Measurements from ENCODE around the gene SAPCD2. TPM values are rescaled to one million over a fixed set of nuclear protein-coding genes. Genes with fewer than 3 reads are reported as not detected.

Gene SAPCD2
- total RNA-seq, 6 experiments from 2014 or later = 0.05 to 0.43 (median 0.22) TPM; not detected in 1

GRCh38 chr9:137062384-137062783 lies 8.0 kb downstream of the SAPCD2 start:
- WGBS (ENCODE audit: insufficient coverage, low coverage, low lambda C conversion rate, missing lambda C conversion rate) = 73% methylated on average over 8 of the region's 15 CpGs
- intact Hi-C loops (cut with DNase I) = no loop called here
- ATAC-seq (no peak), DNase-seq (no peak)
- H3K36me3 ChIP-seq = no peaks in the 10 kb centered on the region
- H3K4me3 ChIP-seq = no peak overlapping the region
- H3K27me3 ChIP-seq = no peaks in the 10 kb centered on the region
- H3K9me3 ChIP-seq = no peaks in the 10 kb centered on the region
- no peak overlapping the region for H3K27ac ChIP-seq
- TF ChIP-seq CTCF (IDR thresholded peaks at IDR 0.05) (no peak), POLR2A (IDR thresholded peaks at IDR 0.05) (no peak)
- no peaks in the 10 kb centered on the region for H3K4me1 ChIP-seq

- ATAC-seq (no peak), DNase-seq (no peak)
- no peaks in the 10 kb centered on the region for H3K27me3 ChIP-seq
- H3K36me3 ChIP-seq = no peaks in the 10 kb centered on the region
- TF ChIP-seq CTCF (IDR thresholded peaks at IDR 0.05) (no peak), POLR2A (IDR thresholded peaks at IDR 0.05) (no peak)
- no peak overlapping the region for H3K4me3 ChIP-seq
- H3K4me1 ChIP-seq = peaks cover 2 to 21% (median 11%) of the 10 kb centered on the region in 4 donors
- WGBS (ENCODE audit: insufficient coverage, low coverage, low lambda C conversion rate, missing lambda C conversion rate) = 59% methylated on average over 3 of the region's 9 CpGs
- no peaks in the 10 kb centered on the region for H3K9me3 ChIP-seq
- intact Hi-C loops (cut with DNase I) = no loop called here
- no peak overlapping the region for H3K27ac ChIP-seq
These were observed 11.7 kb downstream of the SAPCD2 start for GRCh38 chr9:137058521-137059234.

GRCh38 chr9:137057545-137057944 lies 12.8 kb downstream of the SAPCD2 start:
- Histone ChIP-seq H3K9me3 (no peaks in the 10 kb centered on the region), H3K36me3 (no peaks in the 10 kb centered on the region), H3K27me3 (no peaks in the 10 kb centered on the region), H3K4me1 (peaks cover 2 to 27% (median 11%) of the 10 kb centered on the region in 4 donors), H3K4me3 (no peak overlapping the region), H3K27ac (no peak overlapping the region)
- 77% methylated on average over 14 of the region's 16 CpGs for WGBS (ENCODE audit: insufficient coverage, low coverage, low lambda C conversion rate, missing lambda C conversion rate)
- TF ChIP-seq POLR2A (IDR thresholded peaks at IDR 0.05) (no peak), CTCF (IDR thresholded peaks at IDR 0.05) (no peak)
- ATAC-seq (no peak), DNase-seq (no peak)
- intact Hi-C loops (cut with DNase I) = no loop called here

- Histone ChIP-seq H3K27ac (no peak overlapping the region), H3K4me1 (peaks cover 2 to 27% (median 11%) of the 10 kb centered on the region in 4 donors), H3K27me3 (no peaks in the 10 kb centered on the region), H3K4me3 (no peak overlapping the region), H3K36me3 (no peaks in the 10 kb centered on the region), H3K9me3 (no peaks in the 10 kb centered on the region)
- no peak for TF ChIP-seq POLR2A (IDR thresholded peaks at IDR 0.05)
- no peak for TF ChIP-seq CTCF (IDR thresholded peaks at IDR 0.05)
- ATAC-seq = no peak
- 37% methylated on average over 10 of the region's 17 CpGs for WGBS (ENCODE audit: insufficient coverage, low coverage, low lambda C conversion rate, missing lambda C conversion rate)
- intact Hi-C loops (cut with DNase I) = no loop called here
- no peak for DNase-seq
These were observed 13.5 kb downstream of the SAPCD2 start for GRCh38 chr9:137056739-137057415.

Data from right lobe of liver (tissue), 6 donors.